Loucy (cell line): Measurements from ENCODE around the gene HS3ST3A1.
"Not testable (repeated sequence)": the region's sequence is repeated elsewhere in the genome, so short reads cannot be mapped to it uniquely, and the experiment has no call there.

Experiments
- H2AFZ ChIP-seq: fragments of 200-600 bp; sonication (generic); 2 replicates; pipeline ENCODE4 v1.6.0; 2016; ENCODE audit warnings: antibody characterized with exemption, mild to moderate bottlenecking, low read length, moderate library complexity
- H3F3A ChIP-seq: fragments of 200-600 bp; 2 replicates; pipeline ENCODE4 v1.6.0; 2016; ENCODE audit warnings: antibody characterized with exemption, low read depth, mild to moderate bottlenecking
- H3K27me3 ChIP-seq: fragments of 200-600 bp; sonication (generic); 2 replicates; pipeline ENCODE4 v1.6.1; 2014; ENCODE audit warnings: low read length, mild to moderate bottlenecking; ENCODE audit not compliant: insufficient read depth, poor library complexity, severe bottlenecking
- H3K36me3 ChIP-seq: fragments of 200-600 bp; sonication (generic); 2 replicates; pipeline ENCODE4 v1.6.1; 2016; ENCODE audit warnings: low read length; ENCODE audit not compliant: insufficient read depth
- H3K4me1 ChIP-seq: fragments of 200-600 bp; sonication (generic); 2 replicates; pipeline ENCODE4 v1.5.1; 2014; ENCODE audit warnings: low read length, mild to moderate bottlenecking; ENCODE audit not compliant: insufficient read depth, poor library complexity, severe bottlenecking
- H3K4me2 ChIP-seq: fragments of 200-600 bp; sonication (generic); 2 replicates; pipeline ENCODE4 v1.6.0; 2014; ENCODE audit warnings: antibody characterized with exemption, low read length, low read depth, mild to moderate bottlenecking; ENCODE audit not compliant: poor library complexity, severe bottlenecking
- H3K4me3 ChIP-seq: fragments of 200-600 bp; sonication (generic); 2 replicates; pipeline ENCODE4 v1.5.1; 2014; ENCODE audit warnings: low read length, mild to moderate bottlenecking, mixed read lengths; ENCODE audit not compliant: poor library complexity, severe bottlenecking
- H3K79me2 ChIP-seq: fragments of 200-600 bp; sonication (generic); 2 replicates; pipeline ENCODE4 v1.6.1; 2014; ENCODE audit warnings: low read length; ENCODE audit not compliant: insufficient read depth
- H3K9ac ChIP-seq: fragments of 200-600 bp; sonication (generic); 2 replicates; pipeline ENCODE4 v1.6.0; 2014; ENCODE audit warnings: mild to moderate bottlenecking, low read depth, low read length, moderate library complexity; ENCODE audit not compliant: poor library complexity, severe bottlenecking
- H3K9me2 ChIP-seq: fragments of 200-600 bp; sonication (generic); replicated peaks from 2 replicates; pipeline ENCODE4 v1.6.1; 2016; ENCODE audit warnings: low read depth, low read length, mixed read lengths
- H3K9me3 ChIP-seq: fragments of 200-600 bp; sonication (generic); 2 replicates; pipeline ENCODE4 v1.6.1; 2014; ENCODE audit warnings: mild to moderate bottlenecking, antibody characterized with exemption, low read length, low read depth; ENCODE audit not compliant: insufficient read depth
- H4K20me1 ChIP-seq: fragments of 200-600 bp; sonication (generic); 2 replicates; pipeline ENCODE4 v1.6.0; 2014; ENCODE audit warnings: antibody characterized with exemption, low read length, mild to moderate bottlenecking; ENCODE audit not compliant: insufficient read depth, poor library complexity, severe bottlenecking
- EZH2phosphoT487 ChIP-seq: fragments of 200-600 bp; IDR thresholded peaks from 2 replicates; pipeline ENCODE4 v1.6.1; 2018; ENCODE audit warnings: antibody characterized with exemption, mild to moderate bottlenecking, moderate library complexity, borderline replicate concordance
- TF ChIP-seq, protein P1 (sequence below): fragments of 200-600 bp; sonication (generic); conservative IDR thresholded peaks from 2 replicates; pipeline ENCODE4 v1.5.1; 2014; ENCODE audit warnings: mild to moderate bottlenecking, antibody characterized with exemption, low read length

Gene HS3ST3A1

DNA sequence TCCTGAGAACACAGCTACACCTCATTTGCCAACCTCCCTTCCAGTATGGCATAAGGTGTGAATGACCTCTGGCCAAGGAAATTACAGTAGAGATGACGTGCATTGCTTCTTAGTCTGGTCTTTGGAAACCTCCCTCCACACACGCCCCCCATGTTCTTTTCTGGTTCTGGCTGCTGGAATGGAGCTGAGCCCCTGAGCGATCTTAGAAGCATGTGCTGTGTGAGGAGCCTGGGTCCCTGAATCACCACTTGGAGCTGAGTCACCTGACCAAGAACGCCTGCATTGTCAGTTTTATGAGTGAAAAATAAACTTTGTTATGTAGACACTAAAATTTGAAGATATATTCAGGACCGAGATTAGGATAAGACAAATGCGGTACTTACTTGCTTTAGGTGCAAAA, 51.4 kb downstream of the HS3ST3A1 start:
- Histone ChIP-seq H3K9ac (no peak overlapping the region), H3K9me3 (no peaks in the 10 kb centered on the region; the same call in 1 of the 2 replicates), H4K20me1 (no peaks in the 10 kb centered on the region), H3K4me3 (no peak overlapping the region), H3K79me2 (no peaks in the 10 kb centered on the region), H3K36me3 (no peaks in the 10 kb centered on the region), H3K9me2 (no peaks in the 10 kb centered on the region), H3F3A (no peaks in the 10 kb centered on the region), H3K4me2 (no peak overlapping the region), H2AFZ (no peak overlapping the region), H3K27me3 (no peaks in the 10 kb centered on the region), H3K4me1 (no peaks in the 10 kb centered on the region)
- TF ChIP-seq, protein P1, sequence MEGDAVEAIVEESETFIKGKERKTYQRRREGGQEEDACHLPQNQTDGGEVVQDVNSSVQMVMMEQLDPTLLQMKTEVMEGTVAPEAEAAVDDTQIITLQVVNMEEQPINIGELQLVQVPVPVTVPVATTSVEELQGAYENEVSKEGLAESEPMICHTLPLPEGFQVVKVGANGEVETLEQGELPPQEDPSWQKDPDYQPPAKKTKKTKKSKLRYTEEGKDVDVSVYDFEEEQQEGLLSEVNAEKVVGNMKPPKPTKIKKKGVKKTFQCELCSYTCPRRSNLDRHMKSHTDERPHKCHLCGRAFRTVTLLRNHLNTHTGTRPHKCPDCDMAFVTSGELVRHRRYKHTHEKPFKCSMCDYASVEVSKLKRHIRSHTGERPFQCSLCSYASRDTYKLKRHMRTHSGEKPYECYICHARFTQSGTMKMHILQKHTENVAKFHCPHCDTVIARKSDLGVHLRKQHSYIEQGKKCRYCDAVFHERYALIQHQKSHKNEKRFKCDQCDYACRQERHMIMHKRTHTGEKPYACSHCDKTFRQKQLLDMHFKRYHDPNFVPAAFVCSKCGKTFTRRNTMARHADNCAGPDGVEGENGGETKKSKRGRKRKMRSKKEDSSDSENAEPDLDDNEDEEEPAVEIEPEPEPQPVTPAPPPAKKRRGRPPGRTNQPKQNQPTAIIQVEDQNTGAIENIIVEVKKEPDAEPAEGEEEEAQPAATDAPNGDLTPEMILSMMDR = no peak
- TF ChIP-seq EZH2phosphoT487 = no peak

DNA sequence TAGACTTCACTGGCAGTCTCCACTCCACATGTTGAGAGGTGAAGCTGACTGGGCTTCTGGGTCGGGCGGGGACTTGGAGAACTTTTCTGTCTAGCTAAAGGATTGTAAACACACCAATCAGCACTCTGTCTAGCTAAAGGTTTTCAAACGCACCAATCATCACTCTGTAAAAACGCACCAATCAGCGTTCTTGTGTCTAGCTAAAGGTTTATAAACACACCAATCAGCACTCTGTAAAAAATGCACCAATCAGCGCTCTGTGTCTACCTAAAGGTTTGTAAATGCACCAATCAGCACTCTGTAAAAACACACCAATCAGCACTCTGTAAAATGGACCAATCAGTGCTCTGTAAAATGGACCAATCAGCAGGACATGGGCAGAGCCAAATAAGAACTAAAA, 53.2 kb downstream of the HS3ST3A1 start:
- not testable (repeated sequence) for H3K9ac ChIP-seq, H3K9me3 ChIP-seq, H3K4me1 ChIP-seq, H3K4me2 ChIP-seq, H3F3A ChIP-seq, H4K20me1 ChIP-seq, H2AFZ ChIP-seq, H3K36me3 ChIP-seq, H3K27me3 ChIP-seq, H3K4me3 ChIP-seq, H3K79me2 ChIP-seq, H3K9me2 ChIP-seq

DNA sequence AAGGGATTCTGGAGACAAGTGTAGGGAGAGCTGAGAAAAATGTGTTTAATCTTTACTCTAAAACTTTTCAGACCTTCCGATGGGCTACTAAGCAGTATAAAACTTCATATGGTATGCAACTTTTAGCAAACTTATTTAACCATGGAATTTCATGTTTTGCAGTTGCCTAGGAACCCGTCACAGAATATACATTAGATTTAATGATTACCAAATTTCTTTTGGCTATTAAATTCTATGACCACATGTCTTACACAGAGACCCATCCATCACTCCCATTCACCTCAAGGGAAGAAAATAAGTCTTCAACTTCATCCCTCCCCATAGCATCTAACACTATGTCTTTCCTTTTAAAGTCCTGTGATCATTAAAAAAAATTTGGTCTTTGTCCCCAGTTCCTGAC, 54.9 kb downstream of the HS3ST3A1 start:
- no peak overlapping the region for H3K4me3 ChIP-seq
- no peak for TF ChIP-seq EZH2phosphoT487
- TF ChIP-seq, protein P1 = no peak
- H3K27me3 ChIP-seq = no peaks in the 10 kb centered on the region
- H3K4me2 ChIP-seq = no peak overlapping the region
- no peak overlapping the region for H3K9ac ChIP-seq
- H3K9me3 ChIP-seq = no peaks in the 10 kb centered on the region; the same call in 1 of the 2 replicates
- H3K4me1 ChIP-seq = no peaks in the 10 kb centered on the region
- H3K9me2 ChIP-seq = no peaks in the 10 kb centered on the region
- H2AFZ ChIP-seq = no peak overlapping the region
- H3K36me3 ChIP-seq = no peaks in the 10 kb centered on the region
- no peaks in the 10 kb centered on the region for H3F3A ChIP-seq
- H4K20me1 ChIP-seq = no peaks in the 10 kb centered on the region
- no peaks in the 10 kb centered on the region for H3K79me2 ChIP-seq

DNA sequence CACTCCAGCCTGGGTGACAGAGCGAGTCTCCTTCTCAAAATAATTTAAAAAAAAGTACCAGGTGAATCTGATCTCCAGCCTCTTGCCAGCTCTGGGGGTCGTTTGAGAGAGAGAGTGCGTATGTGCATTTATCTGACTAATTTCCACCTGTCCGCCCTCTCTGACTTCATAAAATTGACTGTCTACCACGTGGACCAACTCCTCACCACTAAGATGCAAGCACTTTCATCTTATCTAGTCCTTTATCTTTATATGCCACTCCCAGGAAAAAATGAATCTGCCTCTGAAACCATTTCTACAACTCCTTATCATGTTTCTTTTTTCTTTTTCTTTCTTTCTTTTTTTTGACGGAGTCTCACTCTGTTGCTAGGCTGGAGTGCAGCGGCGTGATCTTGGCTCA, 55.8 kb downstream of the HS3ST3A1 start:
- Histone ChIP-seq H3K9ac (no peak overlapping the region), H3K36me3 (no peaks in the 10 kb centered on the region), H3K9me2 (no peaks in the 10 kb centered on the region), H3F3A (no peaks in the 10 kb centered on the region), H3K4me2 (no peak overlapping the region), H3K4me1 (no peaks in the 10 kb centered on the region), H3K4me3 (no peak overlapping the region), H3K27me3 (no peaks in the 10 kb centered on the region), H4K20me1 (no peaks in the 10 kb centered on the region), H3K79me2 (no peaks in the 10 kb centered on the region), H2AFZ (no peak overlapping the region), H3K9me3 (no peaks in the 10 kb centered on the region; the same call in 1 of the 2 replicates)
- TF ChIP-seq EZH2phosphoT487 = no peak
- TF ChIP-seq, protein P1 = no peak
